Measurements from ENCODE around the gene ETFDH. TPM values are rescaled to one million over a fixed set of nuclear protein-coding genes. Genes with fewer than 3 reads are reported as not detected.

ETFDH gene
- total and polyA plus RNA-seq, 9 of the 15 experiments (the other 6 are each of a cell fraction or from before 2014, with no cell fraction given), result 14.6 to 33.6 (median 25.9) TPM

- no peaks in the 10 kb centered on the region for H3K9me1 ChIP-seq (ENCODE audit: control insufficient read depth, insufficient read depth, low read length)
- no peak overlapping the region for H2AFZ ChIP-seq (ENCODE audit: low read depth, low read length)
- no peaks in the 10 kb centered on the region for H3K79me2 ChIP-seq (ENCODE audit: control insufficient read depth, insufficient read depth, low read length)
- ATAC-seq (no peak), FAIRE-seq (no peak), DNase-seq (ENCODE audit: extremely low read depth in 1 of 4, low spot score in 3 of 4) (no peak)
- H3K4me2 ChIP-seq (ENCODE audit: insufficient read depth, low read length), result no peak overlapping the region
- no peak overlapping the region for H3K9ac ChIP-seq (ENCODE audit: insufficient read depth in 1 of 2, low read depth in 2 of 2, low read length in 2 of 2)
- no peaks in the 10 kb centered on the region; a peak in 1 of 5 replicates for H3K4me1 ChIP-seq (replicated peaks in 1 of 2; ENCODE audit: control insufficient read depth in 2 of 2, insufficient read depth in 2 of 2, low read length in 2 of 2)
- ChIA-PET CTCF (ENCODE audit: low intra/inter-chr PET ratio) (no interaction called here), POLR2A (no interaction called here)
- in situ Hi-C loops (cut with MboI) (loop anchor here (25.0 kb wide), 1 partner anchor 698 kb away; no protein-coding TSS in a partner anchor), intact Hi-C loops (cut with micrococcal nuclease) (no loop called here)
- no TSS peak for BruUV-seq (replicated peaks)
- no peaks in the 10 kb centered on the region for H3K36me3 ChIP-seq (ENCODE audit: control insufficient read depth, insufficient read depth, low read length)
- H4K20me1 ChIP-seq (replicated peaks; ENCODE audit: control insufficient read depth, insufficient read depth, low read length), result no peaks in the 10 kb centered on the region
- no peak overlapping the region for H3K4me3 ChIP-seq
- no peaks in the 10 kb centered on the region for H3K27me3 ChIP-seq (ENCODE audit: control insufficient read depth in 2 of 2, insufficient read depth in 2 of 2, low read length in 2 of 2)
- WGBS (ENCODE audit: insufficient coverage, low coverage, missing lambda C conversion rate), result 43% methylated on average over 2 of the region's 2 CpGs
- TF ChIP-seq ZNF639 (CRISPR knock-in tag; conservative IDR thresholded peaks at IDR 0.05 in 1 of 2, IDR thresholded peaks at IDR 0.05 in 1 of 2) (no peak), PPARD (CRISPR knock-in tag; IDR thresholded peaks at IDR 0.05) (no peak), SREBF1 (IDR thresholded peaks at IDR 0.05; ENCODE audit: borderline replicate concordance, low read depth, low read length) (no peak), RUNX1 (IDR thresholded peaks at IDR 0.05; ENCODE audit: low read depth) (no peak)
- no peak overlapping the region for H3K27ac ChIP-seq (ENCODE audit: extremely low read depth, low read depth, low read length)
- no peaks in the 10 kb centered on the region for H3K9me3 ChIP-seq (replicated peaks; ENCODE audit: control insufficient read depth, insufficient read depth, low read depth, low read length)
Measured at GRCh38 chr4:158739600-158739999, 67.5 kb downstream of the ETFDH start.

Measured in K562 (cell line).